GM18505 (cell line): ENCODE results near the gene MINDY3.
"Not testable (repeated sequence)": the region's sequence is repeated elsewhere in the genome, so short reads cannot be mapped to it uniquely, and the experiment has no call there.

Source experiments
- ATAC-seq: cut with Tn5 transposase; IDR thresholded peaks from one replicate; pipeline ENCODE4 v1.9.1; 2021; ENCODE audit not compliant: unreplicated experiment
- POLR2A ChIP-seq: IDR thresholded peaks from 4 replicates; pipeline ENCODE4 v1.6.1; 2011; ENCODE audit warnings: borderline replicate concordance; ENCODE audit not compliant: insufficient read depth, insufficient read length; ENCODE audit errors: extremely low read depth

MINDY3 gene

DNA sequence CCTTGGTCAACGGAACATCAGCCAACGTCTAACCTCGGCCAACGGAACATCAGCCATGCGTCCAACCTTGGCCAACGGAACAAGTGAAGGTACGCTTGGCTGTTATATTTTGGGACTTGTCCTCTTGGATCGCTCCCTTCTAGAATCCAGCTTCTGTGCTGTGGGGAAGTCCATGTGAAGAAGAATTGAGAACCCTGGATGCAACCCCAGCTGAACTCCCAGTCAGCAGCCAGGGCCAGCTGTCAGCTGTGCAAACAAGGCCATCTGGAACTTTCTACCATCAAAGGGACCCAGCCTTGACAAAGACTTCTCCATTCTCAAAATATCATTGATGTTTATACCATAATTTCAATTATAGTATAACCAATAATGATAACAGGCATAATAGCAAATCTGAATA, 97.3 kb downstream of the MINDY3 start:
- no peak for TF ChIP-seq POLR2A
- no peak for ATAC-seq

GRCh38 chr10:15762239-15762638, 98.1 kb downstream of the MINDY3 start:
- ATAC-seq = not testable (repeated sequence)

DNA sequence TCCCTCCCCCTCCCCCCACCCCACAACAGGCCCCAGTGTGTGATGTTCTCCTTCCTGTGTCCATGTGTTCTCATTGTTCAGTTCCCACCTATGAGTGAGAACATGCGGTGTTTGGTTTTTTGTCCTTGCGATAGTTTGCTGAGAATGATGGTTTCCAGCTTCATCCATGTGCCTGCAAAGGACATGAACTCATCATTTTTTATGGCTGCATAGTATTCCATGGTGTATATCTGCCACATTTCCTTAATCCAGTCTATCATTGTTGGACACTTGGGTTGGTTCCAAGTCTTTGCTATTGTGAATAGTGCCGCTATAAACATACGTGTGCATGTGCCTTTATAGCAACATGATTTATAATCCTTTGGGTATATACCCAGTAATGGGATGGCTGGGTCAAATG, 99.1 kb downstream of the MINDY3 start:
- not testable (repeated sequence) for ATAC-seq

- no peak for TF ChIP-seq POLR2A
- ATAC-seq = no peak
These were observed 99.6 kb downstream of the MINDY3 start for GRCh38 chr10:15760681-15761080.

GRCh38 chr10:15759265-15759664, 101.0 kb downstream of the MINDY3 start:
- no peak for ATAC-seq
- no peak for TF ChIP-seq POLR2A

- TF ChIP-seq POLR2A = no peak
- ATAC-seq = no peak
These were observed 101.7 kb downstream of the MINDY3 start for GRCh38 chr10:15758618-15759017.

DNA sequence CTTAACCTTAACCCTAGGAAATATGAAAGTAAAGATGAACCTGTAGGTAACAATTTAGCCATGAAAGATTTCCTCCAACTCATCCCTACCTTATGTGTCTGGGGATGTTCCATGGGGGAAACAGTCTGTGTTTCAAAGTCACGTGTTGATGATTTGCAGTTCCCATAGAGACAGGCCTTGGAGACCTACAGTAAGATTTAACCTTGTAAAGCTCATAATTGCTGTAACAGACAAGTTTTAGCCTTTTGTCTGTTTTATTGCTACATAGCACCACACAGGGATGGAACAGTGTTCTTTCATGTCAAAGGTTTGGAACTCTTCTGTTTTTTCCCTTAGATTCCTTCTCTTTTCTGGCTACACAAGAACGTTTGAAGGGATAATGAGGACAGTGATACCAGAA, 105.4 kb downstream of the MINDY3 start:
- no peak for TF ChIP-seq POLR2A
- ATAC-seq = no peak

DNA sequence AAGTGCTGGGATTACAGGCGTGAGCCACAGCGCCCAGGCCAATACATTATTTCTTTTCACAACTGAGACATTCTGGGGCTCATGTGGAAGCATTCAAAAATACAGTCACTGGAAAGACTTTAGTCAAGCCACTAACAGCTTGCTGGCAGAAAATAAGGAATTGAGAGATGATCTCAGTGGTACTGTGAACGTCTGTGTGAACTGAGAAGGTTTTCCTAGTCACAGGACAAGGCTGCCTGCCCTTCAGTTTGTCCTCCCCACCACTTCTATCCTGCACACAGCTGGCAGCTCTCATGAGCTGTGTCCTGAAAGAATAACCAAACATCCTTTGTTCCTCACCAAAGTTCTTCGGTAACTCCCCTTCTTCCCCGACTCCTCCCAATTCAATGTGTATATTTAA, 109.3 kb downstream of the MINDY3 start:
- ATAC-seq = no peak
- TF ChIP-seq POLR2A = no peak

GRCh38 chr10:15748126-15748525, 112.2 kb downstream of the MINDY3 start:
- no peak for ATAC-seq
- no peak for TF ChIP-seq POLR2A

GRCh38 chr10:15747632-15748031, 112.7 kb downstream of the MINDY3 start:
- no peak for TF ChIP-seq POLR2A
- ATAC-seq = no peak

- no peak for ATAC-seq
- TF ChIP-seq POLR2A = no peak
These were observed 114.6 kb downstream of the MINDY3 start for GRCh38 chr10:15745751-15746150.

- no peak for ATAC-seq
These were observed 116.0 kb downstream of the MINDY3 start for GRCh38 chr10:15744217-15744865.

GRCh38 chr10:15743443-15743842, 116.9 kb downstream of the MINDY3 start:
- no peak for ATAC-seq
- TF ChIP-seq POLR2A = no peak

More at GRCh38 chr10:15744217-15744865, 116.0 kb downstream of the MINDY3 start:
- TF ChIP-seq POLR2A = no peak

DNA sequence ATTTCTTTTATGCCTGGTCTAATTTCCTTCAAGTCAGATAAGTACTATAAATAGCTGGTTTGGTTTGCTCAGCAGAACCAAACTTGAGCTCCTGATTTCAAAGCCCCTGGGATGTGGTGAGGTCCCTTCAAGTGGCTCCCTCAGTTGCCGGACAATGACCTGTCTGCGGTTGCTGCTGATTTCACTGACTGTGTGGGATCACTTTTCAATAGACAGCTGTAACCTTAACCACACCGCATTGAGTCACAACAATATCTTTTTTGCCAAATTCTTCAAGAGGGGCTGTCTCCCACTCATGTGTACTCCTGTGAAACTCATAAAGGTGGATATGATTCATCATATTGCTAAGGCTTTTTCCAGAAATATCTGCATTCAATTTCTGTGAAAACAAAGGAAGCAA, 117.5 kb downstream of the MINDY3 start:
- no peak for ATAC-seq
- no peak for TF ChIP-seq POLR2A

GRCh38 chr10:15742102-15742501, 118.2 kb downstream of the MINDY3 start:
- ATAC-seq = no peak
- TF ChIP-seq POLR2A = no peak
